ENCODE data around the gene AGAP1.

Gene AGAP1

DNA sequence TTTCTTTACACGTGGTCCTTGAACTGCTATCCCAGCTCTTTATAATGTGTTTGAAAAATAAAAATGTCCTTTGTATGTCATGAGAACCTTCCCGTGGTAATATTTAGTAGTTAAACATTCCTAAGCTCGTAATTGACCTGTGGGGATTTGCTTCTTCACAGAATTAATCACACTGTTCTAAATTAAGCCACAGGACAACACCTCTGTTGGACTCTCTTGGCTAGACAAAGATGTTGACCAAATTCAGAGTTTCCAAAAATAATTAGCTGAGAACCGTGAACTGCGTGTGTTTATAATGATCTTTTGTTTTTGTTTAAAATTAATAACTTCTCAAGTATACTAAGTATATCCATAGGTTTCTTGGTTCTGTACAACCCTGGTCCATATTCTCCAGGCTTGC is 528.3 kb downstream of the AGAP1 start:
- no peak for DNase-seq

DNA sequence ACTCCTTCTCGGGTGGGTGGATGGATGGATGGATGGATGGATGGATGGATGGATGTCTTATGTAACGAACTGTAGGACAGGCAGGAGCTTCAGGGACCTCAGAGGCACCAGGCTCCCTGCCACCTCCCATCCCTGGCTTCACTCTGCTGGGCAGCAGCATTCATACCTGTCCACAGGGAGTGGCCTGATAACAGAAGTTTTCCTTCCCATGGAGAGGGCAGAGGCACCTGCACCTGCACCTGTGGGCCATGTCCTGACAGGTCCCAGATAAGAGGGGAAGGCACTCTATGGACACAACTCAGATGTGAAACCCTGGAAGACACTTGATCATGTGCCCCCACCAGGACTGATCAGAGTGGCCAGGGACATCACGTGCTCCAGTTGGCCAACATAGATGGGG is 532.0 kb downstream of the AGAP1 start:
- DNase-seq, result no peak

DNA sequence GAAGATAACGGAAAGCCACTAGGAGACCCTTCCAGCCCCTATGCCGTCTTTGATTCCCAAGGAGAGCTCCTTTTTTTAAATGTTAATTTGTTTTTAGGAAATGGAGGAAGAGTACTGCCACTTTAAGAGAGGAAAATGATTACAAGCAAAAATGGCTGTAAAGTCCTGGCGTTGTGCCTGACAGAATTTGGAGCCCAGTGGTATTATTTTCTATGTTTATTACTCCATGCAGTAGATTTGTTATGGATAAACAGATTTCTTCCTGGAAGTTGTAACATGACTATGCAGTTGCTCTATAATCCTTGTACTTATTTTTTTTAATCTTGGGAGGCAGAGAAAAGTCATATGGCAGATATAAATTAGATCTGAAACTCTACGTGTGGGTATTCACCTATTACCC is 533.0 kb downstream of the AGAP1 start:
- no peak for DNase-seq

DNA sequence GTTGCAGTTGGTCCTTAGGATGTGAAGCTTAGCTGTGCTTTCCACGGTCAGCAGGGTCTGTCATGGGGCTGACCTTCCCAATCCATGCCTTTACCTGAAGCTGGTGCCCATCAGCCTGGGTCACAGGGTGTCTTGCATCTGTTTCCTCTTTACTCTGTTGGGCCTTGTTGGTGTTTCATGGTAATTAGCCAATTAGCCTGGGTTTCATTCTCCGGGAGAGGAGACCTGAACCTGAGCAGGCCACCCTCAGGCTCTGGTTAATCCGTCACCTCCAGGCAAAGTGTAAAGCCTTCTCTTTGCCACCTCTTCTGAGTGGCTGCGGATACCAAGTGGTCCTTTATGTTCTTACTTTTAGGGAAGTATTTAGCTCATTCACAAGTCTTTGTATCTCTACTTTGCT is 534.2 kb downstream of the AGAP1 start:
- no peak for DNase-seq

DNA sequence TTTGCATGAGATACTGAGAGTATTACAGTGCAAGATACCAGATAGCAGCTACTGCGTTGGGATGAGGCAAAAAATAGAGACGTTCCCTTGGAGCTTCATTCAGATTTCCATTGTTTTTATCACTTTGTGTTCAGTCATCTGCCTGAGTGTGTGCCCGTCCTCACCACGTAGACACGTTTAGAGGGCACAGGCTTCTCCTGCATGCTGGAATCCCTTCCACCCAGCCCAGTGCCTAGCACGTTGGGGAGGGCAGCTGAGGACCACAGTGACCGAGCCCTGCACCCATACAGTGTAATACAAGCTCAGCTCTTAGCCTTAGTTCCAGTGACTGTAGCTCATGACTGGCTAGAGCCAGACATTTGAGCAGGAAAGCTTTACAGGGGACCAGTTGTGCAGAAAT is 539.6 kb downstream of the AGAP1 start:
- DNase-seq, result no peak

DNA sequence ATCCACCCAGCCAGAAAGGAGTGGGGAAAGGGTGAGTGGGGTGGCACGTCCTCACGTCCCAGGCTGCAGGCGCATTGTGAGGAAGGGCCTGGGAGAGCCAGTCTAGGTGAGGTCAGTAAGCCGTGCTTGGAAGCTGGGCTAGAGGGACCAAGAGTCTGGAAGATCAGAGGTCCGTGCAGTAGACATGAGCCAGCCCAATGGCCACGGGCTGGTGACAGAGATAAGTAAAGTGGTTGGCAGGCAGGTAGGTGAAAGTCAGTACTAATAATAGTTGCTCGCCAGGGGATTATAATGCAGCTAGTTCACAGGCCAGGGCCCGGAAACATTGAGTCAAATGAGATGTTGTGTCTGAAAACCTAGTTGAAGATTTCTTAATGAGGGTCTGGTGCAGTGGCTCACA is 541.1 kb downstream of the AGAP1 start:
- DNase-seq, result no peak

DNA sequence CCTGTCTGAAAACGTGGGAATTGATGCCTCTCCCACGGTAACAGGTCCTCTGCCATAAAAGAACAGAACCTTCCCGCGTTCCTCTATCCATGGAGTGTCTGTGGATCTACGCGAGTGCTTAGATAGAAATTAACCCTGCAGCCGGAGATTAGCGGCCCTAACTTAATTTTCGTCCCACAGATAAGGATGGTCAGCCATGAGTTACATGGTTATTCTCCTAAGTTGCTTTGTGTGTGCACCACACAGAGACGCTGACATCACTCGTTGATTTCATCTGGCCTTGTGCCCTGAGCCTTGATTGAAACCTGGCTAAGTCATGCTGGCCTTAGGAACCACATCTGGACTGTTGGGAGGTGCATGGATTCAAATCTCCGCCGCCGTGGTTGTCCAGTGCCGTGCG is 542.2 kb downstream of the AGAP1 start:
- no peak for DNase-seq

DNA sequence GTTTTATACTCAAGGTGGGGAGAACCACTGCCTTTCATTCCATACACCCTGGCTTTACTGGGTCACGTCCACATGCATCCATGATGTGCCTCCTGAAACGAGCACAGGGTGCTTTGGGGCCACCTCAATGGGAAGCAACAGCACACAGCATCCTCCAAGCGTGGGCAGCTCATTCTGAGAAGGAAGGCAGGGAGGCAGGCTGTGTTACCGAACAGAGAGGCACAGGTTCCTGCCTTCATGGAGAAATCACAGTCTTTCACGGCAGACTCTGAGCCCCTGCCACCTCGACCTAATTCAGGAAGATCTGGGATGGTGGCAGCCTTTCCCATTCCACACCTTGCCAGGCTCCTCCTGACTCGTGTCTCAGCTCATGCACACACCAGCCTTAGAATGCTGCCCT is 544.3 kb downstream of the AGAP1 start:
- DNase-seq, result no peak

DNA sequence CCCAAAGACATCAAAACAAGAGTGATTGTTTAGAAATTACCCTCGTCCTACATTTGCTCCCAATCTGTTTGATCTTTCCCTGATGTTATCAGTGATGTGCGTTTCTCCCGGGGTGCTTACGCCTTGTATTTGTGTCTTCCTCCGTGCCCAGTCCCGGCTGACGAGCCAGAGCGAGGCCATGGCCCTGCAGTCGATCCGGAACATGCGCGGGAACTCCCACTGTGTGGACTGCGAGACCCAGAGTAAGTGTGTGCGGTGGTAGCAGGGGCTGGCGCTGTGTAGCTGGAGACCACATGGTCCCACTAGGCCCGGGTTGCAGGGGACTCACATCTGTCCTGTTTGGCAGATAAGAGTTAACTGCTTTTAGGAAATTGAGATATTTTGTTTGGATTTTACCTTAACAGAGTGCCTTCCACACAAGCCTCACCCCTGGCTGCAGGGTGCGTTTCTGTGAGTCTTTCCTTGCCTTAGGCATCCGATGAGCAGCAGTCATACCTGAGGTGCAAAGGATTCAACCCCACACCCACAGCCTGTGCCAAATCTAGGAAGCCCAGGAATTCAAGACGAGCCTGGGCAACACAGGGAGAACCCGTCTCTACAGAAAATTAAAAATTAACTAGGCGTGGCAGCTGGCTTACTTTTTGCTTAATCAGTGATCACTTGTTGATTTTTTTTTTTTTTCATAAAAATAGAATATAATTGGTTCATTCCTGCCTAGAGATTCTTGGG is 546.9 kb downstream of the AGAP1 start:
- no peak for DNase-seq

DNA sequence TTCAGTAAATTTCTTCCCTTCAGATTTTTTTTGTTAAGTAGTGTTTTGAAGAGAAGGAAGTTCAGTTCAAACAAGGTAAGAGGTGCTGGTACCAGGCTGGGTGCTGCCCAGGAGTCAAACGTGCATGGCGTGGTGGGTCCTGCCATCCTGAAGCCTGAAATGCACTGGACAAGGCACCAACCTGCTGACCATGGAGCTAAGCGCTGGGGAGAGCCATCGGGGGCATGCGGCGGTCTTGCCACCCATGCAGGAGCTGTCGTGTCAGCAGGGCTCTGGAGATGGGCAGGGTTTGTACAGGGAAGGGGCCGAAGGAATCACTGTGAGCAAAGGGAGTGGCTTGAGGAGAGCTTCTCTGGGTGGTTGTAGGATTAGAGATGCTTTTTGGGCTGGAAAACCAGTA is 547.8 kb downstream of the AGAP1 start:
- no peak for DNase-seq

DNA sequence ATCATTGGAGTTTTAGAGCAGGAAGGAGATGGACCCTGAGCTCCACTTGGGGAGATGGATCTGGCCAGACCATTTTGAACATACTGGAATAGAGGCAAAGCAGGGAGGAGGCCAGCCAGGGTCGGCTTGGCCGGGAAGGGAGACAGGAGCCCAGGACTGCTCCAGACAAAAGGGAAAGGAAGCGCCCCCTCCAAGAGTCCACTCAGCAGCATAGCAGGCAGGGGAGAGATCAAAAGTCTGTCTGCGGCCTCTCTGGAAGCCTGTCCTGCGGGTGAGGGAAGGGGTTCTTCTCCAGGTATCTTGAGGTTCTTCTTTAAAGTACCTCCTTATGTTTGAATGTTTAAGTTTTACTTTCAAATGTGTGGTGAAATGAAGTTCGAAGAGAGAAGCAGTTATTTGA is 548.2 kb downstream of the AGAP1 start:
- DNase-seq, result no peak

DNA sequence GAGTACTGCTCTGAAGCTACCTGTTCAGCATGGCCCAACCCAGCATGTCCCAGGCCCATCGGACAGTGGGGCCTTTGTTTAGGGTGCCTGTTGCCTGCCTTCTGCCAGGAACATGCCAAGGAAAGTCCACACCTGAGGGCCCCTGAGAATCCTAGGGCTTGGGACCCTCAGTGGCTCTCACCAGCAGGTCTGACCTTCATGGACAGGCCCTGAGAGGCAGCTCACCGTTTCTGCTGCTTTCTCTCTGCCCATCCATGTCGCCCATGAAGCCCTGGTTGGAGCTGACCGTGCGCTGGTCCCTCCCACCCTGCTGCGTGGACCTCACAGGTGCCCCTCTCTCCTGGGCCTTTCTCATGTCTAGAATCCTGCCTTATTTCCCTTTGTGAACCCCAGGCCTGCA is 550.3 kb downstream of the AGAP1 start:
- DNase-seq, result no peak

DNA sequence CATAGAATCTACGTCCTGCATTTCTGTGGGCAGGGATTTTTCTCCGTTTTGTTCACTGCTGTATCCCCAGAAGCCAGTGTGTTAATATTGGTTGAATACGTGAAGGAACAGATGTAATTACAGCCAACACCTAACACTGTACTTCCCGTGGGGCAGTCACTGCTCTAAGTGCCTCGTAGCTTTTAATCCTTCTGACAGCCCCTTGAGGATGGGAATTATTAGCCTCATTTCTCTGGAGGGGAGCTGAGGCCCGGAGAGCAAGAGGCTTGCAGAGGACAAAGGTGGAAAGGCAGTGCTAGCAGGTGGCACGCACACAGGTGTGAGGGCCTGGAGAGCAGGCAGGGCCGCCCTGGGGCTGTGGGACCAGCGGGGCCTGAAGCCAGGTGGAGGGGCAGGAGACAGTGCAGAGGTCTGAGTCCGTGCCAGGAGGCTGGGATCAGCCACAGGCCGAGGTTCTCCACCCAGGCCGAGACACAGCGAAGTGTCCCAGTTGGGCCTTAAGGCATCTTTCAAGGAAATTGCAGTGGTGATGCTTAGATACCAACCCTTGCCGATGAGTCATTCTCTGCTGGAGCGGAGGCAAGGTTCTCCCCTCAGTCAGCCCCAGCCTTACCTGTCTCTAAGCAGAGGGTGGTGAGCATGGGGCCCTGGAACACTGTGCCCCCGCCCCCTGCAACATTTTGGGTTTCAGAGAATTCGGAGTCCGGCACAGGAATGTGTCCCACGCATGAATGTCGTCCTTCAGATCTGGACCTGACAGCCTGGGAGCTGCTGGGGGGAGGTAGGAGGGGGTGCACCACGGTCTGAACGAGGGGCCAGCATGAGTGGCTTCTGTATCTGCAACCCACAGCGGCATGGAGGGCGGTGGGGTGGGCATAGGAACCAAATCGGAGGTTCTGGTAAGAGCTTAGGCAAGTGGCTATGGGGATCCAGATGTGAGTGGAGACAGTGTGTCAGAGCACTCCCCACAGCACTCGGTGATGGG is 551.7 kb downstream of the AGAP1 start:
- DNase-seq, result no peak

DNA sequence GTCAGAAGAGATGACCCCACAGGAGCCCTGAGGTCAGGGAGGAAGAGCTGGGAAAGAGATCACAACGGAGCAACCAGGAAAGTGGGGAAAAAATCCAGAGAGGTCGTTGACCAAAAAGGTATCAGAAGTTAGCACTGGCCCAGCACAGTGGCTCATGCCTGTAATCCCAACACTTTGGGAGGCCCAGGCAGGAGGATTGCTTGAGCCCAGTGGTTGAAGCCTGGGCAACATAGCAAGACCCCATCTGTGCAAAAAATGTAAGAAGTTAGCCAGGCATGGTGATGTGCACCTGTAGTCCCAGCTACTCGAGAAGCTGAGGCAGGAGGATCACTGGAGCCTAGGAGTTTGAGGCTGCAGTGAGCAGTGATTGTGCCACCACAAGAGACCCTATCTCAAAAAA is 552.9 kb downstream of the AGAP1 start:
- DNase-seq, result no peak

DNA sequence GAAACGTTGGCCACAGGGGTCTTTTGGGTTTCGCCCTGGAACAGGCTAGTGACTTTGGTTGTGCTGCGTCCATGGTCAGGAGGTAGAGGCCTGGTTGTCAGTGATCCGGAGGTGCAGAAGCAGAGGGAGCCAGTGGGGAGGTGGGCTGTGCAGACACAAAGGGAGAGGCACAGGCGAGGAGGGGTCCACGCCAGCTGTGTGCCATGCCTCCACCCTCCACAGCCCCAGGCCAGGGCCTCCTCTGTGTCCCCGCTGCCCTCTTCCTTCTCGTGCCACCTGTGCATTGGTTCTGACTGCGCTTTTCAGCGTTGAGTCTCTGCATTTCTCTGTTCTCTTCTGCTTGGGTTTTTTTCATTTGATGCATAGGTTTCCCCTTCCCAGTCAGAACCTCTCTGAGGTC is 553.3 kb downstream of the AGAP1 start:
- DNase-seq, result no peak

DNA sequence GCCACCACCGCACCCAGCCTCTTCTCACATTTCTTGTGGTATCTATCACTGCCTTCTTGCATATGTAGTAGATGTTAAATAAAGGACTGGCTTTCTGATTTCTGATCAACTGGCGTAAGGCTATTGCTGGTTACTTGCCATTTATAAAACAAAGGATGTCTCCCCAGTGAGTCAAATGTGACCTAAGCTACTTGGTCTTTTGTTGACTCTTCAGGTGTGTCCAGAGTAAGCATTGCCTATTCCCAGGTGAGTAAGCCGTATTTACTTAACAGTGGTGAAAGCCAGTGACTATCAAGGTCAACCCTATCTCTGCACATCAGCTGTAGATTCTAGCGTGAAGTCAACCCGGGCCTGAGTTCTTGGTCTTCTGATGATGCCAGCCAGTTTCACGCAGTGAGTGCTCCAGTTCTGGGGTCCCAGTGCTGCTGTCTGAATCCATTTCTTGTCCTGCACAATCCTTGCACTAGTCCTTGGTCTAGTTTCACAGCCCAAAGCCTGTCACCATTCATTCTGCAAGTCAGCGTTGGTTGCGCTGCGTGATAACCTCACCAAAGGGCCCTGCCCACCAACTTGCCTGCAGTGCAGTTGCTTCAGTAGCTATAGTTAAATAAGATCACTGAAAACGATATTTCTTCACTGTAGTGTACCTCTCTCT is 554.2 kb downstream of the AGAP1 start:
- no peak for DNase-seq

DNA sequence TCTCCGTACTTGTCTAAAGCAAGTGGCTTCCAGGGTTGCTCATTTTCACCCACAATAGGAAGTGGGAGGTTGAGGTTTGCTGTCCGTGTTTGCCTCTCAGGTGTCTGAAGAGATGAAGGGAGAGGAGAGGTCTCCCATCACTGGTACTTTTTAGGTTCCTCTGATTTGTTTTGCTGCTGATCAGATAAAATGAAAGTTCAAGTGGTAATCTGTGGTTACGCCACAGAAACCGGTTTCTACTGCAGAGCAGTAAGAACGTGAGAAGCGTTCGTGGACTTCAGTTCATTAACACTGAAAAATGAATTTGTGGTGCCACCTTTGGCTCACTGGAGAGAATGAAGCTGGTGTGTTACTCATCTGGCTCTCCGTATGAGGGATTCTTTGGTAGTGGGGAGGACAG is 556.1 kb downstream of the AGAP1 start:
- no peak for DNase-seq

DNA sequence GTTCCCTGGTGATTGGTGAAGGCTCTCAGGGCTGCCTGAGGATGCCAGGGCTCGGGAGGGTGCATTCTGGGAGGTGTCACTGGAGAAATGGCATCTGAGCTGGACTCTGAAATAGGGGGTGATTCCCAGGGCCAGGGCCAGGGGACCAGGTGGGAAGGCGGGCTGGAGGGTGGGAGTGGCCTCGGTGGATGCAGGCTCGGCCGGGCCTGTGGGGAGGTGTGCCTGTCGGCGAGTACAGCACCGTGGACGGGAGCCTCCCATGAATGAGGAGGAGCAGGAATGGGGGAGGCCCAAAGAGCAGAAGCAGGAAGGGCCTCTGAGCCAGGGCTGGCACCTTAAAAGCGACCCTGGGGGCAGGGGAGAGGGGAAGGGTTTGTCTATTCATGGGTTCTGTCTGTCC is 557.5 kb downstream of the AGAP1 start:
- DNase-seq, result no peak

DNA sequence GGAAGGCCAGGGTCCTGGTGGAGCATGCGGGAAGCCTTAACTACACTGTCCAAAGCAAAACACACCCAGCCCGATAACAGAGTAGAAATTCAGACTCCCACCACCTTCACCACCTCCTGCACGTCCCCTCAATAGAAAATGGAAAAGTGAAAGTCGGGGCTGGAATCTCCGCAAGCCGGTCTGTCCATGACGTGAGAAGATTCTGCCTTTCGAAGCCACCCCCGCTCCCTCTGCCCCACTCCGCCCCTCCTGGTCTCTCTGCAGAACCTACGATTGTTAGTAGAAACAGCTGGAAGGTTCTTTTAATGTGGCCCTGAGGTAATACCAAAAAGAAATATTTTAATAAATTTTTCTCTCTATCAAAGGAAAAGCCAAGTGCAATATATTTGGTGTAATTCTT is 558.0 kb downstream of the AGAP1 start:
- no peak for DNase-seq

DNA sequence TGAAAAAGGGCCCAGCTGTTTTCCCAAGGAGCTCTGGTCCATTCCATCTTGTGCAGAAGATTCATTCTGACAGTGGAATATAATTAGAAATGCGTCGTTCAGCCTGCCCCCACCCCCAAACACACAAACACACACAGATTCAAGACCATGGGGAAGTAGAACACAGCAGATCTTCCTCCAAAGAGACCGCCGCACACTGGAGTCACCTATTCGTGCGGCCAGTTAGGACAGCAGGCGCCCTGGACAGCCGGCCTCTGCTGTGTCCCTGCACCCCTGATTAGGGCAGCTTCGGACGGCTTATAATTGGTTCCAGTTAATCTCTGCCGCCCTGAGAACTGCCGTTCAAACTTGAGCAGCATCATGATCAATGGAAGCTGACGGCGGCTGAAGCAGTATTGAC is 558.4 kb downstream of the AGAP1 start:
- no peak for DNase-seq

DNA sequence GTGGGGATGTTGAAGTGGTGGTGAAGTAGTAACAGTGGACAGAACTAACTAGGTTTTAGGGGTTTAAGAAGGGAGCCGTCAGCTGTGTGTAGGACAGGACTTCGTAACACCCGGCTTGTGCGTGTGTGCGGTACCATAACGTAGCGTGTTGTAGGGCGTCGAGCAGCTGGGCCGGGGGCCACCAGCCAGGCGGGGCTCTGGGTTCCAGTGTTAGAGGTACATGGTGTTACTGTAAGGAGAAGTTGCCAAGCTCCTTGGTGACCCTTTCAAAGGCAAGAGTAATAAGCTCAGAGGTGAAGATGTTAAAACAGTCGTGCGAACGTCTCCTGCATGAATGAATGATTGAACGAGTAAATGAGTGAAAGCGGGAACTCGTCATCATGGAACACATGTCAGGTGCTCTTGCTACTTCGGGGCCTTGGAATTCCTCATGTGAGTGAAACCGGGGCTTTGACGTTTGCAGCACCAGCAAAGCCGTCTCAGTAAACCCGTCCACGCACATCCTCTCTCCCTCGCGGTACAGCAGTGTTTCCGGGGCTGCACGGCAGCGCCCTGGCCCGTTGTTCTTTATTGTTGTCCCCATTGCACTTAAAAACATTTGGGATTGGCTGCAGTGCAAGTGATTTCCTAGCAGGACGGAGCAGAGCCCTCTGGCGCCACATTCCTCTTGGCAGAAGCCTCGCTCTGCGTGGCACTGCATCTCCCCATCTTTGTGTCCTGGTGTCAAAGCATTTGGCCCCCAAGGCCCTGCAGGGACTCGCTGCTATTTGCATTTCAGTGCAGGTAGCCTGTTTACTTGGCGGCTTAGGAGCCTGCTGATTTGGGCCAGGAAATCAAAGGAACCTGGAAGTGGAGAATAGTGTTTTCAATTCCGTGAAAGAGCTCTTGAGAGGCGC is 559.3 kb downstream of the AGAP1 start:
- no peak for DNase-seq

DNA sequence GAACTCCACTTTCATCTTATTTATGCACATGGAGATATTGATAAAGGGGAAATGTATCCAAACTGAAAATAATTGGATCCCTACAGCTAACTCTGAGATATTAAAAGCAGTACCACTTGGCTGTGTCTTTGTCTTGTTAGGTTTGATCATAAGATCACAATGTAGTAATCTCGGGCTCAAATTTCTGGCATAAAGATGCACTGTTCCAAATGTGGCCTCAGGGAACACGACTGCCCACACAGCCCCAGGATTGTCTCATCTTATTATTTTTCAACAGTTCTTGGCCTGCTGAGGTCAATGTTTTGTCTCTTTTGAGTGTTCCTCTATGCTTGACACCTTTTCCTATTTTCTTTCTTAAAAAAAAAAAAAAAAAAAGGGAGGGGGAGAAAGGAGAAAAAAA is 560.3 kb downstream of the AGAP1 start:
- DNase-seq, result no peak
